Esophagus mucosa (tissue), 1 donor: Measurements from ENCODE around the gene APOC1. TPM values are rescaled to one million over a fixed set of nuclear protein-coding genes. Genes with fewer than 3 reads are reported as not detected.
"Not testable (repeated sequence)": the region's sequence is repeated elsewhere in the genome, so short reads cannot be mapped to it uniquely, and the experiment has no call there.

Experiments
- ATAC-seq: fragments of 200-7000 bp; cut with Tn5 transposase; one replicate; pipeline ENCODE4 v1.9.1; 2020
- total RNA-seq: library from RNA; stranded (reverse); gene quantifications from one replicate; pipeline ENCODE4 v1.2.4, GENCODE V29; 2023
- donor health status: DM: yes; HTN: yes; CAD: no.

Gene APOC1
- total RNA-seq, 1 donor from 2014 or later: 4.7 TPM

GRCh38 chr19:44890366-44891015 is 23.9 kb upstream of the APOC1 start:
- peak; percentile 91 for ATAC-seq

- ATAC-seq: peak; percentile 90
These were observed 23.2 kb upstream of the APOC1 start, which contains the start of gene TOMM40 for GRCh38 chr19:44891016-44891882. TOMM40 (plus strand) TSS chr19:44891254; CDS start chr19:44891416, 162 bp downstream.

GRCh38 chr19:44892932-44893331 is 21.5 kb upstream of the APOC1 start:
- ATAC-seq: no peak

- no peak for ATAC-seq
These were observed 20.9 kb upstream of the APOC1 start for GRCh38 chr19:44893332-44894051.

- ATAC-seq: no peak
These were observed 20.4 kb upstream of the APOC1 start for GRCh38 chr19:44894052-44894400.

- no peak for ATAC-seq
These were observed 19.5 kb upstream of the APOC1 start for GRCh38 chr19:44894946-44895345.

GRCh38 chr19:44897835-44898234 is 16.6 kb upstream of the APOC1 start:
- ATAC-seq: no peak

- ATAC-seq: no peak
These were observed 13.8 kb upstream of the APOC1 start for GRCh38 chr19:44900328-44901244.

GRCh38 chr19:44903216-44903601 is 11.2 kb upstream of the APOC1 start:
- no peak for ATAC-seq

- ATAC-seq: peak; percentile 61
These were observed 10.6 kb upstream of the APOC1 start for GRCh38 chr19:44903602-44904425.

GRCh38 chr19:44904426-44904994 is 9.9 kb upstream of the APOC1 start:
- no peak for ATAC-seq

GRCh38 chr19:44905437-44906160 is 8.8 kb upstream of the APOC1 start, which contains the start of gene APOE:
APOE (plus strand) TSS chr19:44905796; CDS start chr19:44906625, 829 bp downstream.
- peak; percentile 11 for ATAC-seq

GRCh38 chr19:44907613-44908012 is 6.8 kb upstream of the APOC1 start:
- no peak for ATAC-seq

- no peak for ATAC-seq
These were observed 6.2 kb upstream of the APOC1 start for GRCh38 chr19:44908074-44908835.

GRCh38 chr19:44908836-44909261 is 5.6 kb upstream of the APOC1 start:
- ATAC-seq: no peak

GRCh38 chr19:44909775-44910174 is 4.6 kb upstream of the APOC1 start:
- no peak for ATAC-seq

- not testable (repeated sequence) for ATAC-seq
These were observed 2.5 kb upstream of the APOC1 start for GRCh38 chr19:44911896-44912295.

- no peak for ATAC-seq
These were observed 1.6 kb upstream of the APOC1 start for GRCh38 chr19:44912854-44913253.
